Epithelial cell of esophagus (primary cell): Measurements from ENCODE around the gene COX7A2L.

Experiments
- DNase-seq: peaks from one replicate; pipeline ENCODE4 v3.0.0; 2010; ENCODE audit warnings: low read depth
- H3K4me3 ChIP-seq: 2 replicates; pipeline ENCODE4 v1.5.1; 2011; ENCODE audit warnings: mild to moderate bottlenecking, low read length, control low read depth
- TF ChIP-seq, protein P1 (sequence below): IDR thresholded peaks from 2 replicates; pipeline ENCODE4 v1.5.1; 2011; ENCODE audit warnings: low read depth, mild to moderate bottlenecking, low read length, control low read depth, inconsistent platforms; ENCODE audit not compliant: insufficient read depth; ENCODE audit errors: missing control alignments

The COX7A2L gene

DNA sequence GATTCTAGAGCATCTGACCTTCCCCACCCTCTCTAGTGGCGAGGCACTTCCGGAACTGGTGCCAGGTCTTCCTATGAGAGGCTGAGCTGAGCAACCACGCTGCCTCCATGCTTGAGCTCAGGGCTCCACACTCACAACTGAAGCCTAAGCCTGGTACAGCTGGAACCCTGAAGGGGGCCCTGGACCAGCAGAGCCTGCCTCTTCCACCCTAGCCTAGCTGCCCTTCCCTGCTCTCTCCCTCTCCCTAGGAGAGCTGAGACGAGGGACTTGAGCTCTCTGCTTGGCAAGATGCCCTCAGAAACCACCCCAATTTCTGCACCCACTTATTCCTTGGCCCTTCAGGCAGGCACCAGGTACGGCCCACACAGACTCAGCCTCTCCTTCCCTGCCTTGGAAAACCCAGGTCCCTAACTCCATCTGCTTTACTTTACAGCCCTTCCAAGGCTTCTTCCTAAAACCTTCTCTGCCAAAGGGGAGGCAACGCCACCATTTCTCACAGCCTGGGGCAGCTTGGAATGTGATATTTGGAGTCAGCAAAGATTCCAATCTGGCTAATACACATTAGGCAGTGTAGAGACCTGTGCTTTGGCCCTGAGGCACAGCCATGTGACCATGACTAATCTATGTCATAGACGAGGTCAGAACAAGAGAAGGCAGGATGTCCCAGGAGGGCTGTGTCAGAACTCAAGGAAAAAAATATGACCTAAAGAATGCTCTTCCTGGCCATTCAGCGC is 18.8 kb downstream of the COX7A2L start:
- peak; percentile 89 for DNase-seq
- H3K4me3 ChIP-seq = no peak overlapping the region
- TF ChIP-seq, protein P1, sequence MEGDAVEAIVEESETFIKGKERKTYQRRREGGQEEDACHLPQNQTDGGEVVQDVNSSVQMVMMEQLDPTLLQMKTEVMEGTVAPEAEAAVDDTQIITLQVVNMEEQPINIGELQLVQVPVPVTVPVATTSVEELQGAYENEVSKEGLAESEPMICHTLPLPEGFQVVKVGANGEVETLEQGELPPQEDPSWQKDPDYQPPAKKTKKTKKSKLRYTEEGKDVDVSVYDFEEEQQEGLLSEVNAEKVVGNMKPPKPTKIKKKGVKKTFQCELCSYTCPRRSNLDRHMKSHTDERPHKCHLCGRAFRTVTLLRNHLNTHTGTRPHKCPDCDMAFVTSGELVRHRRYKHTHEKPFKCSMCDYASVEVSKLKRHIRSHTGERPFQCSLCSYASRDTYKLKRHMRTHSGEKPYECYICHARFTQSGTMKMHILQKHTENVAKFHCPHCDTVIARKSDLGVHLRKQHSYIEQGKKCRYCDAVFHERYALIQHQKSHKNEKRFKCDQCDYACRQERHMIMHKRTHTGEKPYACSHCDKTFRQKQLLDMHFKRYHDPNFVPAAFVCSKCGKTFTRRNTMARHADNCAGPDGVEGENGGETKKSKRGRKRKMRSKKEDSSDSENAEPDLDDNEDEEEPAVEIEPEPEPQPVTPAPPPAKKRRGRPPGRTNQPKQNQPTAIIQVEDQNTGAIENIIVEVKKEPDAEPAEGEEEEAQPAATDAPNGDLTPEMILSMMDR = no peak

DNA sequence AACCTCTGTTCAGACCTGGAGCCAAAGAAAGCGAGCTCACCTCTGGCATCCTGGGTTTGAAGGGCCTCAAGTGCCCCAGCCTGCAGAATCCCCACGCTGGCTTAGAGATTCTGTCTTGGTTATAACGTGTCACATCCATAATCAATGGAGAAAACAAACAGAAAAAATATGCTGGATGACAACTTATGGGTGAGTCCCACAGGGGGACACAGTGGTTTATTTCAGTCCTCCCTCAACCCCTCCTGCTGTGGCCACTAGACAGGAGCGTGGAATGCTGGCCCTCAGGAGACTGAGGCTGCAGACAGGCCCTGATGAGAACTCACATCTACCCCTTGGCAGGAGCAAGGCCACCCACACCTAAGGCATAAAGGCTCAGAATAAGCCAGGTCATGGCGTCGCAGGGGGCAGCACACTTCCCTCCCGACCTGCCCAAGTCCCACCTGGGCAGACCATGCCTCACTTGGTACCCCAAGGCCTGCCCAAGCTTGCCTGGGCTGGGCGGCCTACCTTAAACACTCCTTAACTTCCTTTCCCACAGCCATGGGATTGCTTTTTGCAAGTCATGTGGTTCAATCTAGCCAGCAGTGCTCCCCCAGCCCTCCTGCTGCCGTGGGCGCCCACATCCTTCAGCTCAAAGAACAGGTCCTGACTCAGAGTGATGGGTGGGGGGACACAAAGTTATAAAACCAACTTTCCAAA is 19.9 kb downstream of the COX7A2L start:
- H3K4me3 ChIP-seq = no peak overlapping the region
- no peak for DNase-seq
- TF ChIP-seq, protein P1 = no peak

DNA sequence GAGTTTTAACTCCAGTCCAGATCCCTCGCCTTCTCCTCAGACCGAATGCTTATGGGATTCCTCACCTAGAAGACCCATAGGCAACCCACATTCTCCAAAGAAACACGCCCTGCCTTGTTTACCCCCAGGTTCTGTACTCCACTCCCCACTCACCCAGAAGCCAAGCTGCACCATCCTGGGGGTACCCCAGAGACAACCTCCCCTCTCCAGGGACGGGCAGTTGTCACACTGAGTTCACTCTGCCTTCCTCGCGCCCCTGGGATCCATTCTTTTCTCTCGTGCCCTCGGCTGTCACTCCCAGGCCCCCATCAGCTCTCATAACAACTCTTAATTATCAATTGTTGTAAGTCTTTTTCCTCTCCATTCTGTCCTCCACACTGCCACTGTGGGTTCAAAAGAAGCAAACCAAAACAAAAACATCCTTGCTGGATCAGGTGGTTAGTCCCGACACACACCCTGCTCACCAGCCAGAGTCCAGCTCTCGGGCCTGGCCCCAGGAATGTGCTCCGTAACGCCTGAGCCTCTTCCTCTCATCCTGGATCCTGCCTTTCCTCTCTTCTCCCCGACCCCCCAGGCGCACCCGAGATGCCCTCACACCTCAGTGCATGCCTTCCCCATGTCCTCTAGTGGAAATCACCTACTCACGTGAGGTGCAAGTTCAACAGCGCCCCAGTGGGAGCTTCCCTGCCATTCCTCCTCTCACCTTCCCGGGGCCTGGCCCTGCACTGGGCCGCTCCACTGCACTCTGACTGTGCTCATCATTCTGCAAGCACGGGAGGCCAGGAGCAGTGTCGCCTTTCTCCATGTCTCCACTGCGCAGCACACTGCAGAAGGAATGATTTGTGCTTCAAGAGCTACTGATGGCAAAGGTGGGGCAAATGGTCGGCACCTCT is 20.7 kb downstream of the COX7A2L start:
- H3K4me3 ChIP-seq = no peak overlapping the region
- TF ChIP-seq, protein P1 = no peak
- no peak for DNase-seq

DNA sequence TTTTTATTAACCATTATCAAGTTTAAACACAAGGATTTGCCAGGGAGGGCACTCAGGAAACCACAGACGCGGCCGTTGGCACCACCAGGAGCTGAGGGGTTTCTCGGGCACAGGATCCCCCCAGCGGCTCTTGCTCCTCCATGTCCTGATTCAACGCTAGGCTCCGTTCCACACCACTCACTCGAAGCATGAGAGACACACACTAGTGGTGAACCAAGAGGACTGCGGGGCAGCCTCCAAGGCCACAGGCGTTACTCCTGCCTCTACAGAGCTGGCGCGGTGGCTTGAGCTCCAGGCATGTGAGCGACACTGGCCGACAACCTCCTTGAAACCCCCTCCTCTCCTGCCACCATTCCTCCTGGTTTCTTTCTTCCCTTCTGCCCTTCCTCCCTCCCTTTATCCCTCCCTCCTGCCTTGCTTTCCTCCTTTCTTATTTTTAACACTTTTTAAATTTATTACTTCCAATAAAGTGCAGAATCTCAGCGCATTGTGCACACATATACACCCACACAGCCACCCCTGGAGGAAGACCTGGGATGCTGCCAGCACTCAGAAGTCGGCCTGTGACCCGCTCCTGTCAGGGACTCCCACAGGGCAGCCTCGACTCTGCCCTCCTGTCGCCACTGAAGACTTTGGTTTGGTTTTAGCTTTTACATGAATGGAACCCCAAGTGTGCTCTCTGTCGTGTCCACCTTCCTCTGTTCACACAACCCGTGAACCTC is 21.7 kb downstream of the COX7A2L start:
- DNase-seq = no peak
- TF ChIP-seq, protein P1 = no peak
- H3K4me3 ChIP-seq = no peak overlapping the region

DNA sequence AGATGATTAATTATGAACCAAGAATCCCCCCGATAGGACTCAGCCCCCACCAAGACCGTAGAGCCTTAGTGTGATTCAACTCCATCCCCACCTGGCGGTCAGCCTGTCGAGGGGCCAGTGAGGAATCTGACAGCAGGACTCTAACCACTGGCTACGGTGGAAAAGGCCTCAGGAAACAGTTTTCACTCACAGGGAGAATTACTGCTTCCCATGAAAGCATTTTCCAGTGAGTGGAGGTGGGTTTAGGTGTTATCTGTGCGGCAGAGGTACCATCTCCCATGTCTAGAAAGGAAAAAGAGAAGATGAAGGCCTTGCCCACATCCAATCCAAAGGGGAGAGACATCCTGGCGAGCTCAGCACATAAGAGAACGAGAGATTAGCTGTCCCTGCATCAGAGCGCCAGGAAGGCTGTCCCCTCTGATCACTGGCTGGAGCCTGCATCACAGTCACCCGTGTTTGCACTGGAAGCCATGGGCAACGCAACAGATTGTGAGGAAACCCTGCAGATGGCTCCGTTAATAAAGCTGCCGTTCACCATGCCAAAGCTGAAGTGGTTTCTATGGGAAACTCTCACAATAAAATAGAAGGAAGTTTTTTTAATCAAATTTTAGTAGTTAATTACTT is 22.3 kb downstream of the COX7A2L start:
- TF ChIP-seq, protein P1 = no peak
- H3K4me3 ChIP-seq = no peak overlapping the region
- no peak for DNase-seq

DNA sequence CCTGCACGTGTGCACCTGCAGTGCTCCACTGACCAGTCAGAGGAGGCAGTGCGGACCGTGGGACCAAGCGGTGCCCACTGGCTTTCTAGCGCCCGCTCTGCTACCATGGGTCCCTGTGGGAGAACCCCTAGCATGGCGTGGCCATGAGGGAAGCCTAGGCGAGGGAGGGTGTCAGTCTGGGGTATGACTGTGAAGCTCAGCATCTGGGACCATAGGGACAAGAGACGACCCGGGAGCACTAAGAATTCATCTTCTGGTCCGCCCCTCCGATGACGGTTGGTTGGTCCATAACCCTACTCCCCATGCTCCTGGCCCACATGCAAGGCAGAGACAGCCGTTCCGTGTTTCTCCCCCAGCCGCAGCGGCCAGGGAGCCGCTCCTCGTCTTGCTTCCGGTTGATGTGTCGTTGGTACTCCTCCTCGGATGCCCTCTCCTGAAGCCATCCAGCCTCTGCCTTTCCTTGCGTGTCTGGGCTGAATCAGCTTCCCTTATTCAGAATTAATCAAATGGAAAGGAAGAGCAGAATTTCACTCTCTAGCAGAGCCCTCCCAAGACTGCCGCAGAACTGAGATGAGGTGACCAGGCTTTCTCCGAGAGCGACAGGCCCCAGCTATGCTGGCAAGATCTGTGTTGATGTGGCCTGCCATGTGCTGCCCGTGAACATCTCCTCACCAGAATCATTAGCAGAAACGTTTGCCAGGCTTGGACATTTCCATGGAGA is 23.0 kb downstream of the COX7A2L start:
- TF ChIP-seq, protein P1 = no peak
- H3K4me3 ChIP-seq = no peak overlapping the region
- no peak for DNase-seq
